Activated T-helper 1 cell treated with anti-CD3 and anti-CD28 coated beads, Interleukin-12 subunit alpha, Interleukin-12 subunit beta, Interleukin-2, Interleukin-4 antibody, amounts not matched to agents 30 ng/mL and 10 ng/mL and 1 ng/mL, durations not matched to agents 14 hours and 24 hours and 36 hours (primary cell): Measurements from ENCODE around the gene ZEB2. TPM values are rescaled to one million over a fixed set of nuclear protein-coding genes. Genes with fewer than 3 reads are reported as not detected.

Source experiments
- DNase-seq: peaks from one replicate; pipeline ENCODE4 v3.0.0; 2021; ENCODE audit warnings: low spot score
- H3K27ac Mint-ChIP-seq: one replicate; pipeline ENCODE4 v1.8.0; 2021; ENCODE audit warnings: mild to moderate bottlenecking, mixed read lengths
- H3K27me3 Mint-ChIP-seq: one replicate; pipeline ENCODE4 v1.8.0; 2022; ENCODE audit warnings: mild to moderate bottlenecking, moderate library complexity, mixed read lengths; ENCODE audit not compliant: insufficient read depth
- H3K36me3 Mint-ChIP-seq: one replicate; pipeline ENCODE4 v1.8.0; 2021; ENCODE audit warnings: low read depth, mixed read lengths
- H3K4me1 Mint-ChIP-seq: one replicate; pipeline ENCODE4 v1.8.0; 2021; ENCODE audit warnings: low read depth, mixed read lengths
- H3K4me3 Mint-ChIP-seq: one replicate; pipeline ENCODE4 v1.8.0; 2021; ENCODE audit warnings: mild to moderate bottlenecking, moderate library complexity, mixed read lengths
- H3K9me3 Mint-ChIP-seq: one replicate; pipeline ENCODE4 v1.8.0; 2021; ENCODE audit warnings: mixed read lengths
- intact Hi-C: fragments of 100-400 bp; cut with micrococcal nuclease; formaldehyde crosslinking; loops from one replicate; pipeline ENCODE4 v1.15.1; 2024
- total RNA-seq: library from RNA; stranded (reverse); gene quantifications from 2 replicates; pipeline ENCODE4 v1.2.3, GENCODE V29; 2022

ZEB2 gene
- total RNA-seq, 1 donor from 2014 or later, result 27.8 TPM

DNA sequence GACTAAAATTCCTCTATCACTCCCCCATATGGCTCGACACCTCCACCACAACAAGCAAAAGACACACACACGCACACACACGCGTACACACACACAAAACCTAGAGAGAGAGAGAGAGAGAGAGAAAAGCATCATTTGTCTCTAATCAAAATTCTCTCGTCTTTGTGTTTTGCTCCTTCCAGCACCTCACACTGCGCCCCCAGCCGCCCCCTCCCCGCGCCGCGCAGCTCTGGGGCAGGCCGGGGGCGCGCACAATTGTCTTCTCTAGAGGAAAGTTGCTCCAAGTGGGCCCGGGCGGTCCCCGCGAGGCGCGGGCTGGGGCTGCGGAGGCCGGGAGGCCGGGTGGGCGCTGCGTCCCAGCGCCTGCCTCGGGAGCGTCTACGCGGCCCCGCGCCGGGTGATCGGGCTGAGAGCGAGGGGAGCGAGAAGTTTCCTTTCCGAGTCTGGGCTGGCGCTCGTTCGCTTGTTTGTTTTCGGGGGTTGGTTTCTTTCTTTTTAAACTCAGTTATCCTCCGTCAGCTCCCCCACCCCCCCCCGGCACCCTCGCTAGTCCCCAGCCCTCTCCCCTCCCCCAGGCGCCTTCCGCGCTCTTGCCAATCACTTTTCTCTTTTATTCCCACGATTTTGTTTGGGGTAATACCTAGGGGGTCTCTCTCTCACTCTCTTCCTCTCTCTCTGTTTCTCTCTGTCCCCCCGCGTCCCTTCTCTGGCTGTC lies 4.1 kb downstream of the ZEB2 start:
- Mint-ChIP-seq H3K27me3 (peaks cover 37% of the 10 kb centered on the region), H3K4me3 (peak overlapping the region; percentile 90), H3K27ac (peak overlapping the region; percentile 80), H3K4me1 (peaks cover 30% of the 10 kb centered on the region), H3K36me3 (peaks cover 2% of the 10 kb centered on the region), H3K9me3 (no peaks in the 10 kb centered on the region)
- no peak for DNase-seq
- intact Hi-C loops, result loop anchor here (1.0 to 5.0 kb wide), 11 partner anchors 11 to 1254 kb away; no protein-coding TSS in a partner anchor

DNA sequence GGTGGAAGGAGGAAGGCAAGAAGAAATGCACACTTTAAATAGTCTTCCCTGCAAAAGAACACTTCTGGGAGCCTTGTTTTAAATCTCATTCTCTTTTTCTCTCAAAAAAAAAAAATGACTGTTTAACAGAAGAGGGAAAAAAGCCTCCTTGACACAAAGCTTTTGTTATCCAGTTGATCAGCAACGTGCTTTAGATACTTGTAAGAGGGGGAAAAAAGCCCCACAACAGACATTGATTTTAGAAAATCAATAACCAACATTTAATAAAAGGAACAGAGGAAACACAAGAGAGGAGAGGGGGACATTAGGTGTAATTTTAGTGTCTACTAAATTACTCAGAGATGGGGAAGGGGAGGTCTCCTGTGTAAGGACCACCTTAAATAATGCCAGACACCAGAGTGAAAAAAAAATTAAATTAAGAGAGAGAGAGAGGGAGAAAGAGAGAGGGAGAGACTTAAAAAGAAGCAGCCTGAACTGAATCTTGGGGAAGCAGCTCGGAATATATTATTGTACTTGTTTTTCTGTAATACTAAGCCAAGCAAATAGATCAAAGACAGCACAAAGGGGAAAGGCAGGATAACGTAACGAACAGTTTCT lies 4.7 kb downstream of the ZEB2 start:
- intact Hi-C loops, result loop anchor here (1.0 to 5.0 kb wide), 6 partner anchors 10 to 1253 kb away; no protein-coding TSS in a partner anchor
- no peak for DNase-seq
- Mint-ChIP-seq H3K27me3 (peaks cover 37% of the 10 kb centered on the region), H3K9me3 (no peaks in the 10 kb centered on the region), H3K4me1 (peaks cover 35% of the 10 kb centered on the region), H3K4me3 (peak overlapping the region; percentile 79), H3K36me3 (peaks cover 2% of the 10 kb centered on the region), H3K27ac (peak overlapping the region; percentile 80)

DNA sequence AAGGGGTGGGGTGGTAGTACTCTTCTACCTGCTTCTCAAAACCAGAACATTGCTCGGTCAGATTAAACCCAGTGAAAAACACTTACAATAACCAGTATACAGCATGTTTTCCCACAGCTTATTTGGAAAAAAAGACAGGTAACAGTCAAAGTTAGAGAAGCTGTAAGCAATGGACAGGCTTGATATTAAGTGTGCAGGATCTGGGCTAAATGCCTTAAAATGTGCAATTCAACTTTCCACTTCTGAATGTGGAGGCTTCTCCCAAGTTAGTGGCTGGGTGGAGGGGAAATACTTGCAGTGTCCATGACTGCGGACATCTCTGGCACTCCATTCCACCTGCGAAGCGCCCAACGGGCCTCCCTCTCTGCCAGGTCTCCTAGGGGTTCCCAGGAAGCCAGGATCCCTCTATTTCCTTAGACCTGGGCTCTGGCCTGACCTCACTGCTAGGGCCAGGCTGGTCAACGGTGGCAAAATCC lies 5.3 kb downstream of the ZEB2 start:
- no peak for DNase-seq
- H3K36me3 Mint-ChIP-seq, result peaks cover 2% of the 10 kb centered on the region
- intact Hi-C loops, result loop anchor here (1.0 to 5.0 kb wide), 6 partner anchors 9 to 1252 kb away; no protein-coding TSS in a partner anchor
- H3K4me3 Mint-ChIP-seq, result peak overlapping the region; percentile 79
- no peaks in the 10 kb centered on the region for H3K9me3 Mint-ChIP-seq
- peaks cover 37% of the 10 kb centered on the region for H3K27me3 Mint-ChIP-seq
- no peak overlapping the region for H3K27ac Mint-ChIP-seq
- peaks cover 35% of the 10 kb centered on the region for H3K4me1 Mint-ChIP-seq

GRCh38 chr2:144513388-144514101 lies 6.4 kb downstream of the ZEB2 start:
- Mint-ChIP-seq H3K4me3 (no peak overlapping the region), H3K36me3 (peaks cover 2% of the 10 kb centered on the region), H3K27me3 (peaks cover 40% of the 10 kb centered on the region), H3K4me1 (peaks cover 39% of the 10 kb centered on the region), H3K27ac (no peak overlapping the region), H3K9me3 (no peaks in the 10 kb centered on the region)
- DNase-seq, result no peak
- intact Hi-C loops, result loop anchor here (2.0 kb wide), 1 partner anchor 15 kb away; no protein-coding TSS in a partner anchor

DNA sequence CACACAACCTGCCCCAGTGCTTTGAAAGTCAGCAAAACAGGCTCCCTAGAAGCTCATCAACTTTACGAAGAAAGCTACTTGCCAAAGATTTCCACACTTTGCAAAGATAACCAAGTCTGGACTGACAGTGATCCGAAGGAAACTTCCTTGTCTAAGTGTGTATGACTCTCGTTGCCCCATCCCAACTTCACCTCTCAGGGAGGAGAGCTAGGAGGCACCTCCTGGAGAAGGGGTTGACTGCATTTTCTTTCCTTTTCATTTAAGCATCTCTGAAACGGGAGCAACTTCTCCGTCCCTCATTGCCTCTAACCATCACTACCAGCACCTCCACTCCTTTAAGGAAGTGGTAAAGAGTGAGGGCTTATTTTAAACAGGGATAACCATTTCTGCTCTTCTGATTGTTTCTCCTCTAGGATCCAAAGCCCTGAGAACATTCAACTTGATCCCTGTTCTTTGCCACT lies 7.0 kb downstream of the ZEB2 start:
- H3K27me3 Mint-ChIP-seq, result peaks cover 40% of the 10 kb centered on the region
- H3K9me3 Mint-ChIP-seq, result no peaks in the 10 kb centered on the region
- no peak overlapping the region for H3K27ac Mint-ChIP-seq
- no peak overlapping the region for H3K4me3 Mint-ChIP-seq
- peaks cover 43% of the 10 kb centered on the region for H3K4me1 Mint-ChIP-seq
- peaks cover 2% of the 10 kb centered on the region for H3K36me3 Mint-ChIP-seq
- no peak for DNase-seq
- intact Hi-C loops, result no loop called here

DNA sequence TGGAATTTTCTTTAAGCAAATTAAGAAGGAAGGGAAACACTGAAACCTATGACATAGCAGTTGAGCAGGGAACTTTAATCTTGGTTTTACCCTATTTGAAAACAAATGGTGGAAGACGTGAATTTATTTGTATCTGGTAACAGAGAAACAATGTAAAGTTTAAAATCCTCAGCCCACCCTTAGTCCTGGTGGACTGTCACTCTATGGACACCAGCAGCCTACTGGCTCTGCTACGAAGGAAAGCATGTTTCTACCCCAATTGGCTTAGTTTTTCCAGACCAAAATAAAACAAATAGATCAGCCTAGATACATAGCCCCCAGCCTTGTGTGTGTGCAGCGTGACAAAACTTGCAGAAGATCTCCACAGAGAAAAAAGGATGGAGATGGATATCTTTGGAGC lies 7.4 kb downstream of the ZEB2 start:
- intact Hi-C loops, result no loop called here
- H3K4me3 Mint-ChIP-seq, result no peak overlapping the region
- H3K4me1 Mint-ChIP-seq, result peaks cover 47% of the 10 kb centered on the region
- no peaks in the 10 kb centered on the region for H3K9me3 Mint-ChIP-seq
- no peak for DNase-seq
- H3K27me3 Mint-ChIP-seq, result peaks cover 40% of the 10 kb centered on the region
- H3K36me3 Mint-ChIP-seq, result peaks cover 2% of the 10 kb centered on the region
- H3K27ac Mint-ChIP-seq, result no peak overlapping the region

GRCh38 chr2:144511937-144512336 lies 8.0 kb downstream of the ZEB2 start:
- no peak for DNase-seq
- H3K27me3 Mint-ChIP-seq, result peaks cover 40% of the 10 kb centered on the region
- H3K27ac Mint-ChIP-seq, result no peak overlapping the region
- H3K4me1 Mint-ChIP-seq, result peaks cover 51% of the 10 kb centered on the region
- H3K9me3 Mint-ChIP-seq, result no peaks in the 10 kb centered on the region
- no peaks in the 10 kb centered on the region for H3K36me3 Mint-ChIP-seq
- intact Hi-C loops, result no loop called here
- H3K4me3 Mint-ChIP-seq, result no peak overlapping the region

DNA sequence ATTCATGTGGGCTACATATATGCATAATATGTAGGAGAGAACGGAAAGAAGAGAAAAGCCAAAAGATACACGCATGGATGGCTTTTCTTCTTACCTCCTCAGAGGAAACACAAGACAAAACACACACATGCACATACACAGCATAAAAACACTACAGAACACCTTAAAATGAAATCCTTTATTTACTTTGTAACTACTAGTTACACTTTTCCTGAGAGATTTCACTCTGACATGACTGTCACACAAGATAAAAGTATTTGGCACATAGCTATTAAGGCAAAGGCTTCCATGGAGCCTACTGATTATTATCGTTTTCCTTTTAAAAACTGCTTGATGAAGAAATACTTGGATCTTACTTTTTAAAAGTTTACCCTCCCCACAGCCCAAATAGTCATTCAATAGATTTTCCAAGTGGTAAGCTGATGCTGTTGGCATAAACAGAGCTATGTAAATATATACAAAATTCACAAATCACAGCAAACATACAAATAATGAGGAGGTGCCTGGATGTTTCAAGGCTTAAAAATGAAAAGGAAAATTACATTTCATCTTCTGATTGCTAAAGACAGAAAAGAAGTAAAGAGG lies 8.6 kb downstream of the ZEB2 start:
- no peaks in the 10 kb centered on the region for H3K9me3 Mint-ChIP-seq
- intact Hi-C loops, result no loop called here
- peaks cover 40% of the 10 kb centered on the region for H3K27me3 Mint-ChIP-seq
- H3K4me3 Mint-ChIP-seq, result peak overlapping the region; percentile 24
- no peaks in the 10 kb centered on the region for H3K36me3 Mint-ChIP-seq
- H3K4me1 Mint-ChIP-seq, result peaks cover 54% of the 10 kb centered on the region
- no peak for DNase-seq
- no peak overlapping the region for H3K27ac Mint-ChIP-seq

DNA sequence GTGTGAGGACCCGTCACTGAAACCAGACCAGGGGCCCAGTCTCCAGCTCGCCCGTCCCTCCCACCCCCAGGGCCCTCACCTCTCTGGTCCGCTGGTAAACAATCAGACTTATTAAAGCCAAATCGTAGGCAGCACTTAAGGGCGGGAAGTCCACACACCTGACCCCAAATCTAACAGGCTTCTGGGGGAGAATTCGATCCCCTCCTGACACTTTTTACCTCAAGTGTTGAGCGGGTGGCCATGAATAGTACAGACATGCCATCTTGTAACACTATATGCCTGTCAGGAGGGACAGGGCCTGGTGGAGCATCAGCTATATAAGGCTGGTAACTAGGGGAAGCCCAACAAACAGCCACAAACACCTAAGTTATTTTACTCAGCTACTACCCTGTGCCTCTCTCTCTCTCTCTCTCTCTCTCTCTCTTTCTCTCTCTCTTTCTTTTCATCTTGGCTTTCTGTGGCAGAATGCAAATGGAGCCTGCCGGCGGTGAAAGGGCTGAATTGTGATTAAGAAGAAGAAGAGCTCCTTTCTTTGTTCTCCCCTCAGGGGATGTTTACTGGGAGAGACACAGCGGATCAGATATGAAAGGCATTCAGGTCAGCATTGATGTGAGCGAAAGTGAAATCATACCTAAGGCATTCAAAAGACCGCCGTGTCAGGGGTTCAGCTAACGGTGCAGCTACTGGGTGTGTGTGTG lies 9.5 kb downstream of the ZEB2 start:
- Mint-ChIP-seq H3K4me1 (peaks cover 59% of the 10 kb centered on the region), H3K36me3 (no peaks in the 10 kb centered on the region), H3K27ac (peak overlapping the region; percentile 24), H3K4me3 (peak overlapping the region; percentile 24), H3K9me3 (no peaks in the 10 kb centered on the region), H3K27me3 (peaks cover 40% of the 10 kb centered on the region)
- no peak for DNase-seq
- intact Hi-C loops, result no loop called here

DNA sequence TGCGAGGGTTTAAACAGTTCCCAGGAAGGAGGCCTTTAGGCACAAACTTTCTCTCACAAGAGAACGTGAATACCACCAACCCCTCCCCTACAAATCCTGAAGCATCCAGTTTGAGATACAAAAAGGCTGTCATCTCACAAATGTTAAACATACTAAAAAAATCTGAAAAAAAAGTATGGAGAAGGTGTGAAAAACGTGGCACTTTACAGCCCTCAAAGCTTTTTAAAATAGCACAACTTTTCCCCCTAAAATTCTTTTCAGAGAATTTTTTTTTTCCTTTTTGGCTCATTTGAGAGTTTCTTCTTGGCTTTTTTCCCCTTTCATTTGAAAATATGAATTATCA lies 10.1 kb downstream of the ZEB2 start:
- Mint-ChIP-seq H3K4me3 (no peak overlapping the region), H3K27ac (no peak overlapping the region), H3K9me3 (no peaks in the 10 kb centered on the region), H3K27me3 (peaks cover 38% of the 10 kb centered on the region), H3K4me1 (peaks cover 59% of the 10 kb centered on the region), H3K36me3 (no peaks in the 10 kb centered on the region)
- intact Hi-C loops, result no loop called here
- DNase-seq, result no peak

GRCh38 chr2:144509001-144509878 lies 10.7 kb downstream of the ZEB2 start:
- DNase-seq, result no peak
- no peak overlapping the region for H3K4me3 Mint-ChIP-seq
- H3K27ac Mint-ChIP-seq, result no peak overlapping the region
- intact Hi-C loops, result no loop called here
- H3K27me3 Mint-ChIP-seq, result peaks cover 32% of the 10 kb centered on the region
- H3K36me3 Mint-ChIP-seq, result no peaks in the 10 kb centered on the region
- H3K4me1 Mint-ChIP-seq, result peaks cover 57% of the 10 kb centered on the region
- no peaks in the 10 kb centered on the region for H3K9me3 Mint-ChIP-seq
